Measurements from ENCODE around the gene KPNA2. TPM values are rescaled to one million over a fixed set of nuclear protein-coding genes. Genes with fewer than 3 reads are reported as not detected.
A peak's percentile ranks its signal among the peaks of the same experiment; 100 is the strongest.

KPNA2 gene
- total and polyA plus RNA-seq, 2 of the 13 experiments (the other 11 are each of a cell fraction or from before 2014, with no cell fraction given) = 111 to 305 TPM

GRCh38 chr17:68019675-68020408 is 15.7 kb upstream of the KPNA2 start (continued):
- TF ChIP-seq ZNF235 (CRISPR knock-in tag; IDR thresholded peaks at IDR 0.05; ENCODE audit: borderline replicate concordance) = peak; percentile 95
- peak; percentile 76 for TF ChIP-seq GTF3A (CRISPR knock-in tag; conservative IDR thresholded peaks at IDR 0.05)
- TF ChIP-seq, protein P1, sequence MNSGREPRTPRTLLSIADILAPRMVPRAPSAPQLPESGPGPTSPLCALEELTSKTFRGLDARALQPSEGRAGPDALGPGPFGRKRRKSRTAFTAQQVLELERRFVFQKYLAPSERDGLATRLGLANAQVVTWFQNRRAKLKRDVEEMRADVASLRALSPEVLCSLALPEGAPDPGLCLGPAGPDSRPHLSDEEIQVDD (CRISPR knock-in tag; IDR thresholded peaks at IDR 0.05; ENCODE audit: borderline replicate concordance) = no peak
- TF ChIP-seq, protein P2, sequence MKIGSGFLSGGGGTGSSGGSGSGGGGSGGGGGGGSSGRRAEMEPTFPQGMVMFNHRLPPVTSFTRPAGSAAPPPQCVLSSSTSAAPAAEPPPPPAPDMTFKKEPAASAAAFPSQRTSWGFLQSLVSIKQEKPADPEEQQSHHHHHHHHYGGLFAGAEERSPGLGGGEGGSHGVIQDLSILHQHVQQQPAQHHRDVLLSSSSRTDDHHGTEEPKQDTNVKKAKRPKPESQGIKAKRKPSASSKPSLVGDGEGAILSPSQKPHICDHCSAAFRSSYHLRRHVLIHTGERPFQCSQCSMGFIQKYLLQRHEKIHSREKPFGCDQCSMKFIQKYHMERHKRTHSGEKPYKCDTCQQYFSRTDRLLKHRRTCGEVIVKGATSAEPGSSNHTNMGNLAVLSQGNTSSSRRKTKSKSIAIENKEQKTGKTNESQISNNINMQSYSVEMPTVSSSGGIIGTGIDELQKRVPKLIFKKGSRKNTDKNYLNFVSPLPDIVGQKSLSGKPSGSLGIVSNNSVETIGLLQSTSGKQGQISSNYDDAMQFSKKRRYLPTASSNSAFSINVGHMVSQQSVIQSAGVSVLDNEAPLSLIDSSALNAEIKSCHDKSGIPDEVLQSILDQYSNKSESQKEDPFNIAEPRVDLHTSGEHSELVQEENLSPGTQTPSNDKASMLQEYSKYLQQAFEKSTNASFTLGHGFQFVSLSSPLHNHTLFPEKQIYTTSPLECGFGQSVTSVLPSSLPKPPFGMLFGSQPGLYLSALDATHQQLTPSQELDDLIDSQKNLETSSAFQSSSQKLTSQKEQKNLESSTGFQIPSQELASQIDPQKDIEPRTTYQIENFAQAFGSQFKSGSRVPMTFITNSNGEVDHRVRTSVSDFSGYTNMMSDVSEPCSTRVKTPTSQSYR (CRISPR knock-in tag; IDR thresholded peaks at IDR 0.05; ENCODE audit: borderline replicate concordance) = peak; percentile 48; the same call in 1 of the 2 replicates
- TF ChIP-seq ZNF549 (CRISPR knock-in tag; IDR thresholded peaks at IDR 0.05) = peak; percentile 96
- TF ChIP-seq, protein P3, sequence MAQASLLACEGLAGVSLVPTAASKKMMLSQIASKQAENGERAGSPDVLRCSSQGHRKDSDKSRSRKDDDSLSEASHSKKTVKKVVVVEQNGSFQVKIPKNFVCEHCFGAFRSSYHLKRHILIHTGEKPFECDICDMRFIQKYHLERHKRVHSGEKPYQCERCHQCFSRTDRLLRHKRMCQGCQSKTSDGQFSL (CRISPR knock-in tag; IDR thresholded peaks at IDR 0.05) = peak; percentile 76
- peak; percentile 87 for TF ChIP-seq ZNF446 (CRISPR knock-in tag; IDR thresholded peaks at IDR 0.05)
- TF ChIP-seq, protein P4, sequence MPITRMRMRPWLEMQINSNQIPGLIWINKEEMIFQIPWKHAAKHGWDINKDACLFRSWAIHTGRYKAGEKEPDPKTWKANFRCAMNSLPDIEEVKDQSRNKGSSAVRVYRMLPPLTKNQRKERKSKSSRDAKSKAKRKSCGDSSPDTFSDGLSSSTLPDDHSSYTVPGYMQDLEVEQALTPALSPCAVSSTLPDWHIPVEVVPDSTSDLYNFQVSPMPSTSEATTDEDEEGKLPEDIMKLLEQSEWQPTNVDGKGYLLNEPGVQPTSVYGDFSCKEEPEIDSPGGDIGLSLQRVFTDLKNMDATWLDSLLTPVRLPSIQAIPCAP (CRISPR knock-in tag; IDR thresholded peaks at IDR 0.05; ENCODE audit: low read depth) = 0 out of 2 replicates have a peak, but pooled peaks have one; percentile 91
- peak; percentile 93; the same call in 1 of the 2 replicates for TF ChIP-seq ETV6 (CRISPR knock-in tag; conservative IDR thresholded peaks at IDR 0.05)
- no peak for TF ChIP-seq ZNF616 (CRISPR knock-in tag; IDR thresholded peaks at IDR 0.05; ENCODE audit: low read depth)
- no peak for TF ChIP-seq NBN (conservative IDR thresholded peaks at IDR 0.05)
- peak; percentile 73 for TF ChIP-seq ZEB1 (IDR thresholded peaks at IDR 0.05; ENCODE audit: insufficient replicate concordance, low read depth)
- TF ChIP-seq SAFB2 (CRISPR knock-in tag; IDR thresholded peaks at IDR 0.05; ENCODE audit: borderline replicate concordance, low read depth) = 0 out of 2 replicates have a peak, but pooled peaks have one; percentile 83
- peak; percentile 77 for TF ChIP-seq SOX13 (IDR thresholded peaks at IDR 0.05)
- TF ChIP-seq SOX13 (CRISPR knock-in tag; conservative IDR thresholded peaks at IDR 0.05 in 1 of 2, IDR thresholded peaks at IDR 0.05 in 1 of 2) = peak in 1 of 2 experiments; percentile 68; a peak in 1 of 4 replicates
- TF ChIP-seq, protein P5, sequence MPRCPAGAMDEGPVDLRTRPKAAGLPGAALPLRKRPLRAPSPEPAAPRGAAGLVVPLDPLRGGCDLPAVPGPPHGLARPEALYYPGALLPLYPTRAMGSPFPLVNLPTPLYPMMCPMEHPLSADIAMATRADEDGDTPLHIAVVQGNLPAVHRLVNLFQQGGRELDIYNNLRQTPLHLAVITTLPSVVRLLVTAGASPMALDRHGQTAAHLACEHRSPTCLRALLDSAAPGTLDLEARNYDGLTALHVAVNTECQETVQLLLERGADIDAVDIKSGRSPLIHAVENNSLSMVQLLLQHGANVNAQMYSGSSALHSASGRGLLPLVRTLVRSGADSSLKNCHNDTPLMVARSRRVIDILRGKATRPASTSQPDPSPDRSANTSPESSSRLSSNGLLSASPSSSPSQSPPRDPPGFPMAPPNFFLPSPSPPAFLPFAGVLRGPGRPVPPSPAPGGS (CRISPR knock-in tag; IDR thresholded peaks at IDR 0.05) = peak; percentile 87; the same call in 1 of the 2 replicates
- peak; percentile 81 for TF ChIP-seq ZNF777 (CRISPR knock-in tag; IDR thresholded peaks at IDR 0.05)
- peak; percentile 99 for TF ChIP-seq POGK (CRISPR knock-in tag; conservative IDR thresholded peaks at IDR 0.05)
- peak; percentile 84 for TF ChIP-seq ELF4 (CRISPR knock-in tag; IDR thresholded peaks at IDR 0.05; ENCODE audit: borderline replicate concordance)
- TF ChIP-seq SCMH1 (CRISPR knock-in tag; IDR thresholded peaks at IDR 0.05; ENCODE audit: borderline replicate concordance) = no peak
- TF ChIP-seq YEATS4 (CRISPR knock-in tag; IDR thresholded peaks at IDR 0.05; ENCODE audit: borderline replicate concordance) = peak; percentile 96

Measured in HepG2 (cell line).